GM12865 (cell line): ENCODE data around the gene TMEM131.

Source experiments
- DNase-seq: peaks from one replicate; pipeline ENCODE4 v3.0.0; 2010; ENCODE audit warnings: low read depth
- H3K4me3 ChIP-seq: 2 replicates; pipeline ENCODE4 v1.5.1; 2011; ENCODE audit warnings: mild to moderate bottlenecking, low read depth, low read length, control low read depth
- TF ChIP-seq, protein P1 (sequence below): IDR thresholded peaks from 2 replicates; pipeline ENCODE4 v1.5.1; 2011; ENCODE audit warnings: low read length, control low read depth, low read depth, inconsistent platforms; ENCODE audit not compliant: insufficient read depth; ENCODE audit errors: missing control alignments

TMEM131 gene

GRCh38 chr2:97967931-97968627, 27.7 kb downstream of the TMEM131 start:
- no peak for DNase-seq
- TF ChIP-seq, protein P1, sequence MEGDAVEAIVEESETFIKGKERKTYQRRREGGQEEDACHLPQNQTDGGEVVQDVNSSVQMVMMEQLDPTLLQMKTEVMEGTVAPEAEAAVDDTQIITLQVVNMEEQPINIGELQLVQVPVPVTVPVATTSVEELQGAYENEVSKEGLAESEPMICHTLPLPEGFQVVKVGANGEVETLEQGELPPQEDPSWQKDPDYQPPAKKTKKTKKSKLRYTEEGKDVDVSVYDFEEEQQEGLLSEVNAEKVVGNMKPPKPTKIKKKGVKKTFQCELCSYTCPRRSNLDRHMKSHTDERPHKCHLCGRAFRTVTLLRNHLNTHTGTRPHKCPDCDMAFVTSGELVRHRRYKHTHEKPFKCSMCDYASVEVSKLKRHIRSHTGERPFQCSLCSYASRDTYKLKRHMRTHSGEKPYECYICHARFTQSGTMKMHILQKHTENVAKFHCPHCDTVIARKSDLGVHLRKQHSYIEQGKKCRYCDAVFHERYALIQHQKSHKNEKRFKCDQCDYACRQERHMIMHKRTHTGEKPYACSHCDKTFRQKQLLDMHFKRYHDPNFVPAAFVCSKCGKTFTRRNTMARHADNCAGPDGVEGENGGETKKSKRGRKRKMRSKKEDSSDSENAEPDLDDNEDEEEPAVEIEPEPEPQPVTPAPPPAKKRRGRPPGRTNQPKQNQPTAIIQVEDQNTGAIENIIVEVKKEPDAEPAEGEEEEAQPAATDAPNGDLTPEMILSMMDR, result no peak
- no peak overlapping the region for H3K4me3 ChIP-seq

- DNase-seq, result no peak
- H3K4me3 ChIP-seq, result no peak overlapping the region
- TF ChIP-seq, protein P1, result no peak
Observed at GRCh38 chr2:97967216-97967592, 28.5 kb downstream of the TMEM131 start.

DNA sequence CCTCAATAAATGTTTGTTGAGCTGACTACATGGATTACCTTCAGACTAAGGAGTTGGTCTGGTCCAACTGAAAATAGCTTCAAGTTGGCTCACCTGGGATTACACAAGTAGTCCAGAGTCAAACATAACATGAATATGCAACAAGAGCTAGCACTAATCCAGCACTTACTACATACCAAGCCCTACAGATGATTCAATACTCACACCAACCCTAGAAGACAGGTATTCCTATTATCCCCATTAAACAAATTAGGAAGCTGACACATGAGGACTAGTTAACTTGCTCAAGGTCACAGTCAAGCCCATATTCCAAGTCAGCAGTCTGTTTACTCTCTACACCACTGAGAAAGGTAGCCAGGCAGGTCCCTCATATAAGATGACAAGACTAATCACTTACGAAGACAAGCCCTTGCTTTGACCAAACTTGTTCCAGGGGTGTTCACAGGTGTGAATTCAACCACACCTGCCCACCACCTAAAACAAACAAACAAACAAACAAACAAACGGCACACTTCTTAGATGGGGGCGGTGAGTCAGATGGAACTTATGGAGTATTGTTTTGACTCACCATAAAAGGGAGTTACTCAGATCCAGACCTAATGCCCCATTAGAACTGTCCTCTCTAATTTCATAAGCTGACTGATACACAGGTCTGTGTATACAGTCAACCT, 29.1 kb downstream of the TMEM131 start:
- TF ChIP-seq, protein P1, result no peak
- H3K4me3 ChIP-seq, result no peak overlapping the region
- DNase-seq, result peak; percentile 73

GRCh38 chr2:97965116-97965515, 30.6 kb downstream of the TMEM131 start:
- TF ChIP-seq, protein P1, result no peak
- no peak overlapping the region for H3K4me3 ChIP-seq
- DNase-seq, result no peak

- no peak for DNase-seq
Observed at GRCh38 chr2:97963880-97964279, 31.9 kb downstream of the TMEM131 start.

DNA sequence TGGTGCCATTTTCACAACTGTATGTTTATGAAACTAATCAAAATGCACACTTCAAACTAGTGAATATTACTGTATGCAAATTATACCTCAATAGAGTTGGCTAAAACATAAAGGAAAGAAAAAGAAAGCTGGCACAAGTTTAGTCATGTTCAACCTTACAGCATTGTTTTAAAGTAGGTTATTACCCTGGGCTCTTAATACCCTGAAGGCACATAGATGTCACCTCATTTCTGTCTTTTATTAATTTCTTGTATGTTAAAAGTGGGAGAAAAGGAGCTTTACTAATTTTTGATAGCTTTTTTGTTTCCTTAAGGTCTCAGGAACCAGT, 32.7 kb downstream of the TMEM131 start:
- DNase-seq, result no peak
- TF ChIP-seq, protein P1, result no peak

More at GRCh38 chr2:97963880-97964279, 31.9 kb downstream of the TMEM131 start:
- TF ChIP-seq, protein P1, result no peak
- no peak overlapping the region for H3K4me3 ChIP-seq

More for the DNA sequence above, 32.7 kb downstream of the TMEM131 start:
- no peak overlapping the region for H3K4me3 ChIP-seq
